Endothelial cell (in vitro differentiated cells): Measurements from ENCODE around the gene FAM43B. TPM values are rescaled to one million over a fixed set of nuclear protein-coding genes. Genes with fewer than 3 reads are reported as not detected.

Experiments
- DNase-seq: peaks from one replicate; pipeline ENCODE4 v3.0.0; 2021; ENCODE audit warnings: low spot score
- H3K27ac Mint-ChIP-seq: one replicate; pipeline ENCODE4 v1.8.0; 2021; ENCODE audit warnings: mixed read lengths, inconsistent platforms; ENCODE audit not compliant: unreplicated experiment
- H3K27me3 Mint-ChIP-seq: one replicate; pipeline ENCODE4 v1.8.0; 2021; ENCODE audit warnings: mild to moderate bottlenecking, moderate library complexity, mixed read lengths, inconsistent platforms; ENCODE audit not compliant: unreplicated experiment
- H3K36me3 Mint-ChIP-seq: one replicate; pipeline ENCODE4 v1.8.0; 2021; ENCODE audit warnings: mild to moderate bottlenecking, low read depth, mixed read lengths, inconsistent platforms; ENCODE audit not compliant: unreplicated experiment
- H3K4me1 Mint-ChIP-seq: one replicate; pipeline ENCODE4 v1.8.0; 2021; ENCODE audit warnings: mild to moderate bottlenecking, mixed read lengths, inconsistent platforms; ENCODE audit not compliant: unreplicated experiment
- H3K4me3 Mint-ChIP-seq: one replicate; pipeline ENCODE4 v1.8.0; 2021; ENCODE audit warnings: mild to moderate bottlenecking, mixed read lengths, inconsistent platforms; ENCODE audit not compliant: unreplicated experiment
- H3K9me3 Mint-ChIP-seq: one replicate; pipeline ENCODE4 v1.8.0; 2021; ENCODE audit warnings: mixed read lengths, inconsistent platforms; ENCODE audit not compliant: unreplicated experiment
- total RNA-seq: library from RNA; stranded (reverse); fragmentation: NEBNext Ultra II Directional; extraction: Animal tissue kit (Norgen Biotek cat#: 25700); gene quantifications from one replicate; pipeline ENCODE4 v1.2.1, GENCODE V29; 2021; ENCODE audit not compliant: unreplicated experiment
- TF ChIP-seq, protein P1 (sequence below): fragments of 200-600 bp; sonication (generic); IDR thresholded peaks from one replicate; pipeline ENCODE4 v1.5.0; 2021; ENCODE audit warnings: antibody characterized with exemption; ENCODE audit not compliant: unreplicated experiment

The FAM43B gene
- total RNA-seq, 1 donor from 2014 or later, result 1.7 TPM

DNA sequence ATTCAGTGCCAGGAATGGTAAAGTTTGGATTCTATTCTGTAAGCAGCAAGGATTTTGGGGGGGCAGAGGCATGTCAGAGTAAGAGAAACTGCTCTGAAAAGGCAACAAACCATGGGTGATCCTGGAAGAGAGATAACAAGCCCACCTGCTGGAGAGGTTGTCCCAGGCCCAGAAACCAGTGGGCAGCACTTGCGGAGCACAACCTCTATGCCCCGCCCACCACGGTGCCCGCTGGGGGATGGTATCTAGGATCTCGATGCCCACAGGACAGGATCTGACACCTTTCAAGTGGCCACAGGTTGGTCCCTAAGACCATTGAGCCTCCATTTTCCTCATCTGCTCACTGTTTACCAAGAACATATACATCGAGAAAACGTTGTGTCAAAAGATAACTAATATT is 24.2 kb upstream of the FAM43B start:
- no peak for DNase-seq
- no peak overlapping the region for H3K27ac Mint-ChIP-seq
- no peaks in the 10 kb centered on the region for H3K36me3 Mint-ChIP-seq
- TF ChIP-seq, protein P1, sequence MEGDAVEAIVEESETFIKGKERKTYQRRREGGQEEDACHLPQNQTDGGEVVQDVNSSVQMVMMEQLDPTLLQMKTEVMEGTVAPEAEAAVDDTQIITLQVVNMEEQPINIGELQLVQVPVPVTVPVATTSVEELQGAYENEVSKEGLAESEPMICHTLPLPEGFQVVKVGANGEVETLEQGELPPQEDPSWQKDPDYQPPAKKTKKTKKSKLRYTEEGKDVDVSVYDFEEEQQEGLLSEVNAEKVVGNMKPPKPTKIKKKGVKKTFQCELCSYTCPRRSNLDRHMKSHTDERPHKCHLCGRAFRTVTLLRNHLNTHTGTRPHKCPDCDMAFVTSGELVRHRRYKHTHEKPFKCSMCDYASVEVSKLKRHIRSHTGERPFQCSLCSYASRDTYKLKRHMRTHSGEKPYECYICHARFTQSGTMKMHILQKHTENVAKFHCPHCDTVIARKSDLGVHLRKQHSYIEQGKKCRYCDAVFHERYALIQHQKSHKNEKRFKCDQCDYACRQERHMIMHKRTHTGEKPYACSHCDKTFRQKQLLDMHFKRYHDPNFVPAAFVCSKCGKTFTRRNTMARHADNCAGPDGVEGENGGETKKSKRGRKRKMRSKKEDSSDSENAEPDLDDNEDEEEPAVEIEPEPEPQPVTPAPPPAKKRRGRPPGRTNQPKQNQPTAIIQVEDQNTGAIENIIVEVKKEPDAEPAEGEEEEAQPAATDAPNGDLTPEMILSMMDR, result no peak
- H3K27me3 Mint-ChIP-seq, result peaks cover 5% of the 10 kb centered on the region
- H3K9me3 Mint-ChIP-seq, result no peaks in the 10 kb centered on the region
- no peak overlapping the region for H3K4me3 Mint-ChIP-seq
- peaks cover under 1% of the 10 kb centered on the region for H3K4me1 Mint-ChIP-seq

- H3K4me1 Mint-ChIP-seq, result peaks cover 5% of the 10 kb centered on the region
- no peaks in the 10 kb centered on the region for H3K9me3 Mint-ChIP-seq
- no peak overlapping the region for H3K4me3 Mint-ChIP-seq
- H3K27me3 Mint-ChIP-seq, result peaks cover 14% of the 10 kb centered on the region
- DNase-seq, result no peak
- TF ChIP-seq, protein P1, result no peak
- no peaks in the 10 kb centered on the region for H3K36me3 Mint-ChIP-seq
- no peak overlapping the region for H3K27ac Mint-ChIP-seq
Observed at GRCh38 chr1:20530306-20530705, 22.1 kb upstream of the FAM43B start.

- H3K9me3 Mint-ChIP-seq, result no peaks in the 10 kb centered on the region
- TF ChIP-seq, protein P1, result no peak
- no peaks in the 10 kb centered on the region for H3K36me3 Mint-ChIP-seq
- peaks cover 14% of the 10 kb centered on the region for H3K27me3 Mint-ChIP-seq
- H3K4me1 Mint-ChIP-seq, result peaks cover 5% of the 10 kb centered on the region
- H3K27ac Mint-ChIP-seq, result no peak overlapping the region
- no peak for DNase-seq
- H3K4me3 Mint-ChIP-seq, result no peak overlapping the region
Observed at GRCh38 chr1:20530901-20531300, 21.5 kb upstream of the FAM43B start.

DNA sequence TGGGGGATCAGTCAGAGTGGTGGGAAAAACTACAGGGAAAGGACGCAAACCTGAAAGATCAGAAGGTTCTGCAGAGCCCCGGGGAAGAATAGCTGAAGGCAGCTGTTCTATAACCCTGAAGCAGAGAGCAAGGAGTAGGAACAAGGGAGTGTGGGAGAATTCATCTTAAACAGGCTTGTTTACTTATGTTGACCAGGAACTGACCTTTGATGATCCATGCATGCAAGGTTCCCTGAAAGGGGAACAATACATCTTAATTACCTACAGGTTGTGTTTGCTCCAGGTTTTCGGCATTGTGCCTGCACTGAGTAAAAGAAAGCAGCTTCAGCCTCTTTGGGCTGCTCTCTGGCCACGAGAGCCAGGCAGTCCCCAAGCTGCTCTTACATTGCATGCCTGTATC is 18.7 kb upstream of the FAM43B start:
- TF ChIP-seq, protein P1, result no peak
- peaks cover 5% of the 10 kb centered on the region for H3K4me1 Mint-ChIP-seq
- no peaks in the 10 kb centered on the region for H3K36me3 Mint-ChIP-seq
- DNase-seq, result no peak
- no peaks in the 10 kb centered on the region for H3K9me3 Mint-ChIP-seq
- H3K27ac Mint-ChIP-seq, result no peak overlapping the region
- H3K4me3 Mint-ChIP-seq, result peak overlapping the region; percentile 53
- peaks cover 12% of the 10 kb centered on the region for H3K27me3 Mint-ChIP-seq

- Mint-ChIP-seq H3K4me1 (peaks cover 5% of the 10 kb centered on the region), H3K36me3 (no peaks in the 10 kb centered on the region), H3K27ac (no peak overlapping the region), H3K9me3 (no peaks in the 10 kb centered on the region), H3K4me3 (no peak overlapping the region), H3K27me3 (peaks cover 13% of the 10 kb centered on the region)
- TF ChIP-seq, protein P1, result no peak
- no peak for DNase-seq
Observed at GRCh38 chr1:20534659-20535417, 17.5 kb upstream of the FAM43B start.
